GM23248 (cell line): ENCODE measurements around the gene CWH43. TPM values are rescaled to one million over a fixed set of nuclear protein-coding genes. Genes with fewer than 3 reads are reported as not detected.

Experiments
- DNase-seq: peaks from one replicate; pipeline ENCODE4 v3.0.0-alpha.2; 2015
- H2AFZ ChIP-seq: fragments of 200-600 bp; sonication (generic); 2 replicates; pipeline ENCODE4 v1.6.1; 2016; ENCODE audit warnings: antibody characterized with exemption
- H3F3A ChIP-seq: fragments of 200-600 bp; sonication (generic); 2 replicates; pipeline ENCODE4 v1.6.1; 2016; ENCODE audit warnings: mild to moderate bottlenecking, antibody characterized with exemption, mixed run types; ENCODE audit not compliant: insufficient read depth
- H3K27ac ChIP-seq: fragments of 200-600 bp; sonication (generic); 2 replicates; pipeline ENCODE4 v1.5.1; 2016; ENCODE audit warnings: mild to moderate bottlenecking
- H3K27me3 ChIP-seq: fragments of 200-600 bp; sonication (generic); replicated peaks from 2 replicates; pipeline ENCODE4 v1.6.1; 2016; ENCODE audit warnings: mild to moderate bottlenecking; ENCODE audit not compliant: insufficient read depth
- H3K36me3 ChIP-seq: fragments of 200-600 bp; sonication (generic); 2 replicates; pipeline ENCODE4 v1.6.1; 2016; ENCODE audit warnings: low read depth, mild to moderate bottlenecking
- H3K4me1 ChIP-seq: fragments of 200-600 bp; sonication (generic); 2 replicates; pipeline ENCODE4 v1.6.1; 2016; ENCODE audit warnings: mild to moderate bottlenecking; ENCODE audit not compliant: insufficient read depth
- H3K4me2 ChIP-seq: fragments of 200-600 bp; sonication (generic); one replicate; pipeline ENCODE4 v1.6.1; 2016; ENCODE audit warnings: mild to moderate bottlenecking; ENCODE audit not compliant: unreplicated experiment
- H3K4me3 ChIP-seq: fragments of 200-600 bp; sonication (generic); 2 replicates; pipeline ENCODE4 v1.5.1; 2016; ENCODE audit warnings: mild to moderate bottlenecking
- H3K79me2 ChIP-seq: fragments of 200-600 bp; sonication (generic); 2 replicates; pipeline ENCODE4 v1.6.1; 2016; ENCODE audit warnings: mild to moderate bottlenecking; ENCODE audit not compliant: insufficient read depth
- H3K9ac ChIP-seq: fragments of 200-600 bp; sonication (generic); 2 replicates; pipeline ENCODE4 v1.6.1; 2016; ENCODE audit warnings: mild to moderate bottlenecking
- H3K9me2 ChIP-seq: fragments of 200-600 bp; sonication (generic); 2 replicates; pipeline ENCODE4 v1.6.1; 2016; ENCODE audit warnings: mixed run types, mild to moderate bottlenecking, moderate library complexity; ENCODE audit not compliant: insufficient read depth
- H3K9me3 ChIP-seq: fragments of 200-600 bp; sonication (generic); one replicate; pipeline ENCODE4 v1.6.1; 2017; ENCODE audit warnings: low read depth
- H4K20me1 ChIP-seq: fragments of 200-600 bp; sonication (generic); 2 replicates; pipeline ENCODE4 v1.6.0; 2016; ENCODE audit not compliant: insufficient read depth
- EZH2 ChIP-seq: fragments of 200-600 bp; sonication (generic); IDR thresholded peaks from 2 replicates; pipeline ENCODE4 v1.6.1; 2018; ENCODE audit warnings: antibody characterized with exemption, mild to moderate bottlenecking; ENCODE audit not compliant: insufficient read depth, poor library complexity, severe bottlenecking
- EZH2phosphoT487 ChIP-seq: fragments of 200-600 bp; sonication (generic); IDR thresholded peaks from 2 replicates; pipeline ENCODE4 v1.6.1; 2018; ENCODE audit warnings: antibody characterized with exemption, moderate library complexity, mild to moderate bottlenecking, low read depth; ENCODE audit not compliant: insufficient read depth
- WGBS, 2 experiments: methylation state at CpG; one replicate each; pipeline ENCODE4 v1.1.6; 2015 to 2017; ENCODE audit warnings: low lambda C conversion rate in 2 of 2, low coverage in 1 of 2; ENCODE audit errors: missing lambda C conversion rate in 2 of 2; 5-methylcytosine and 5-hydroxymethylcytosine counted together
- in situ Hi-C: fragments of 300-500 bp; cut with MboI; formaldehyde crosslinking; loops from 2 replicates; pipeline ENCODE4 v1.15.0; 2020
- polyA plus RNA-seq: library from polyadenylated mRNA; unstranded; fragments of >200 nt; fragmentation: Nextera tagmentation; extraction: Ambion mirVana; gene quantifications from 2 replicates; pipeline ENCODE4 v1.2.1, GENCODE V29; 2016
- total RNA-seq: library from RNA; depleted of rRNA; stranded (reverse); fragments of >200 nt; shearing (Covaris generic); gene quantifications from 2 replicates; pipeline ENCODE4 v1.2.3, GENCODE V29; 2014

Gene CWH43
- total and polyA plus RNA-seq, 2 experiments from 2014 or later: not detected

DNA sequence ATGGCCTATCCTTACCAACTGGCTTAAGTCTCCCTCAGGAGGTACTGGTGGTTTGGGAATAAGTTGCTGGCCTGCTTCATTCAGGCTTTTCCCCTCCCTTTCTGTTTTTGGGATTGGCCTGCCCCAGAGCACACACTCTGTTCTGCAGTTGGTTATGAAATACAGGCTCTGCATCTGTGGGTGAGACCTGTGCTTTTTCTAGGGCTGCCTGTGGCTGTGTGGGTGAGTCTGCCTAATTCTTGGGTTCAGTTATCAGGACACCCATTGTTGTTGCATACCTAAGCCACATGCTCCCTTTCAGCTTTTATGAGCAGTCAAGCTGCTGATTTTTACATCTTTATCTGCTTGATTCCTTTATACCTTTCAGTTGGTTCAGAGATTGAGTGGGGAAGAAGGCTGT lies 19.0 kb upstream of the CWH43 start:
- Histone ChIP-seq H3K4me3 (no peak overlapping the region), H3K9me3 (no peaks in the 10 kb centered on the region), H3K9ac (no peak overlapping the region), H3K27ac (no peak overlapping the region), H4K20me1 (no peaks in the 10 kb centered on the region), H3K79me2 (no peaks in the 10 kb centered on the region), H3K27me3 (no peaks in the 10 kb centered on the region), H3K36me3 (no peaks in the 10 kb centered on the region), H3K4me1 (peaks cover 19% of the 10 kb centered on the region), H3K9me2 (no peaks in the 10 kb centered on the region), H3K4me2 (no peak overlapping the region), H2AFZ (no peak overlapping the region), H3F3A (peaks cover 13% of the 10 kb centered on the region; the same call in 1 of the 2 replicates)
- in situ Hi-C loops: no loop called here
- no peak for TF ChIP-seq EZH2
- TF ChIP-seq EZH2phosphoT487: no peak
- no peak for DNase-seq

- Histone ChIP-seq H3F3A (peaks cover 13% of the 10 kb centered on the region; the same call in 1 of the 2 replicates), H3K9me2 (no peaks in the 10 kb centered on the region), H3K27me3 (no peaks in the 10 kb centered on the region), H3K4me2 (no peak overlapping the region), H3K79me2 (no peaks in the 10 kb centered on the region), H3K9ac (no peak overlapping the region), H3K36me3 (no peaks in the 10 kb centered on the region), H3K9me3 (no peaks in the 10 kb centered on the region), H3K4me1 (peaks cover 19% of the 10 kb centered on the region), H3K4me3 (no peak overlapping the region), H3K27ac (no peak overlapping the region), H4K20me1 (no peaks in the 10 kb centered on the region), H2AFZ (no peak overlapping the region)
- 100% methylated on average over 1 of the region's 1 CpG for WGBS, 2 experiments
- in situ Hi-C loops: no loop called here
- TF ChIP-seq EZH2phosphoT487 (no peak), EZH2 (no peak)
- peak; percentile 40 for DNase-seq
Measured at GRCh38 chr4:48967631-48968030, 18.4 kb upstream of the CWH43 start.

- H4K20me1 ChIP-seq: no peaks in the 10 kb centered on the region
- WGBS, 2 experiments: 42 to 48% methylated on average over 4 of the region's 4 CpGs
- no peak overlapping the region for H3K4me3 ChIP-seq
- peaks cover 13% of the 10 kb centered on the region; the same call in 1 of the 2 replicates for H3F3A ChIP-seq
- TF ChIP-seq EZH2phosphoT487 (no peak), EZH2 (no peak)
- in situ Hi-C loops: no loop called here
- no peaks in the 10 kb centered on the region for H3K9me2 ChIP-seq
- H3K4me2 ChIP-seq: no peak overlapping the region
- H3K9ac ChIP-seq: no peak overlapping the region
- no peaks in the 10 kb centered on the region for H3K27me3 ChIP-seq
- H3K79me2 ChIP-seq: no peaks in the 10 kb centered on the region
- peak; percentile 79 for DNase-seq
- H3K4me1 ChIP-seq: peaks cover 19% of the 10 kb centered on the region
- H3K9me3 ChIP-seq: no peaks in the 10 kb centered on the region
- no peak overlapping the region for H3K27ac ChIP-seq
- no peak overlapping the region for H2AFZ ChIP-seq
- H3K36me3 ChIP-seq: no peaks in the 10 kb centered on the region
Measured at GRCh38 chr4:48968814-48969213, 17.3 kb upstream of the CWH43 start.

GRCh38 chr4:48970471-48970921 lies 15.6 kb upstream of the CWH43 start:
- Histone ChIP-seq H2AFZ (peak overlapping the region; percentile 11; the same call in 1 of the 2 replicates), H3F3A (peaks cover 13% of the 10 kb centered on the region; the same call in 1 of the 2 replicates), H4K20me1 (no peaks in the 10 kb centered on the region), H3K9ac (no peak overlapping the region), H3K4me3 (no peak overlapping the region), H3K4me2 (peak overlapping the region; percentile 38), H3K79me2 (no peaks in the 10 kb centered on the region), H3K9me3 (no peaks in the 10 kb centered on the region), H3K36me3 (no peaks in the 10 kb centered on the region), H3K27me3 (no peaks in the 10 kb centered on the region), H3K9me2 (no peaks in the 10 kb centered on the region), H3K27ac (0 out of 2 replicates have a peak overlapping the region, but pooled peaks have one; percentile 14), H3K4me1 (peaks cover 19% of the 10 kb centered on the region)
- DNase-seq: peak; percentile 79
- in situ Hi-C loops: no loop called here
- TF ChIP-seq EZH2phosphoT487 (no peak), EZH2 (no peak)
- 2 to 3% methylated on average over 3 of the region's 3 CpGs for WGBS, 2 experiments
